Measurements from ENCODE around the gene LRSAM1. TPM values are rescaled to one million over a fixed set of nuclear protein-coding genes. Genes with fewer than 3 reads are reported as not detected.

Gene LRSAM1
- total and polyA plus RNA-seq, 2 of the 8 experiments (the other 6 are each of a cell fraction or from before 2014, with no cell fraction given) = 9.7 to 18.3 TPM

DNA sequence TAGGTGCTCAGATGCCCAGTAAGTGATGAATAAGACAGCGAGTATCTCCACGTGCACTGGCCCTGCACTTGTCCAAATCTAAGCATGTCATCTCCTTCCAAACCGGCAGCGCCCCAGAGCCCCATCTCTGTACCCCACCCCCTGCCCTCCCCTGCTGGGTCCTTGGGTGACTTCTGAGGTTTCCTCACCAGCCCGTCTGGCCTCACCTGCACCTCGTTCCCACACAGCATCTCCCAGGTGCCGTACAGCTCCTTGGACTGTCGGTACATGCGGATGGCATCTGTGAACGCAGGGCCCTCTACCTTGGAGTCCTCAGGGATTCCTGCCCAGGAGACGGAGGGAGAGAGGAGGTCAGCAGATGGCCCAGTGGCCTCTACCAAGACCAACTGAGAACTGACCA lies 66.3 kb downstream of the LRSAM1 start (continued):
- no peak for TF ChIP-seq BACH1 (IDR thresholded peaks at IDR 0.05; ENCODE audit: low read length)
- TF ChIP-seq CHD1 (IDR thresholded peaks at IDR 0.05; ENCODE audit: low read depth, low read length) = no peak
- TF ChIP-seq, protein P1, sequence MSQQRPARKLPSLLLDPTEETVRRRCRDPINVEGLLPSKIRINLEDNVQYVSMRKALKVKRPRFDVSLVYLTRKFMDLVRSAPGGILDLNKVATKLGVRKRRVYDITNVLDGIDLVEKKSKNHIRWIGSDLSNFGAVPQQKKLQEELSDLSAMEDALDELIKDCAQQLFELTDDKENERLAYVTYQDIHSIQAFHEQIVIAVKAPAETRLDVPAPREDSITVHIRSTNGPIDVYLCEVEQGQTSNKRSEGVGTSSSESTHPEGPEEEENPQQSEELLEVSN (IDR thresholded peaks at IDR 0.05) = no peak
- TF ChIP-seq ASH2L (IDR thresholded peaks at IDR 0.05; ENCODE audit: low read length) = no peak

Measured in H1 (cell line).